ENCODE data around the gene UBE4B.

DNA sequence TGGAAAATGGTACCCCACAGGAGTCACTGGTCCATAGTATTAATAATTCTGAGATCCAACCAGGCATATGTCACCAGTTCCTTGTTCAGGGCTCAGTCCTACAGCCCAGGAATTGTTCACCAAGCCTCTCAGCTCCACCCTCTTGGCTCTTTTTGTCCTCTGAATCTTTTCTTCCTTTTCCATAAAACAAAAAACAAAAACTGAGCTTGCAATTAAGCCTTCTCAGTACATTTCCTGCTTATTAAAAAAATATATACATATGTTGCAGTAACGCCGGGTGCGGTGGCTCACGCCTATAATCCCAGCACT lies 154.2 kb downstream of the UBE4B start:
- TF ChIP-seq NFE2L2 (conservative IDR thresholded peaks at IDR 0.05; ENCODE audit: low read length) (no peak), ZFP36 (IDR thresholded peaks at IDR 0.05; ENCODE audit: borderline replicate concordance, partially characterized antibody) (no peak), CEBPB (IDR thresholded peaks at IDR 0.05) (no peak), HOXA7 (CRISPR knock-in tag; IDR thresholded peaks at IDR 0.05) (no peak), MAZ (IDR thresholded peaks at IDR 0.05; ENCODE audit: borderline replicate concordance, low read depth, low read length) (no peak)
- TF ChIP-seq, protein P1, sequence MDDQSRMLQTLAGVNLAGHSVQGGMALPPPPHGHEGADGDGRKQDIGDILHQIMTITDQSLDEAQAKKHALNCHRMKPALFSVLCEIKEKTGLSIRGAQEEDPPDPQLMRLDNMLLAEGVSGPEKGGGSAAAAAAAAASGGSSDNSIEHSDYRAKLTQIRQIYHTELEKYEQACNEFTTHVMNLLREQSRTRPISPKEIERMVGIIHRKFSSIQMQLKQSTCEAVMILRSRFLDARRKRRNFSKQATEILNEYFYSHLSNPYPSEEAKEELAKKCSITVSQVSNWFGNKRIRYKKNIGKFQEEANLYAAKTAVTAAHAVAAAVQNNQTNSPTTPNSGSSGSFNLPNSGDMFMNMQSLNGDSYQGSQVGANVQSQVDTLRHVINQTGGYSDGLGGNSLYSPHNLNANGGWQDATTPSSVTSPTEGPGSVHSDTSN (IDR thresholded peaks at IDR 0.05) = no peak
- TF ChIP-seq, protein P2, sequence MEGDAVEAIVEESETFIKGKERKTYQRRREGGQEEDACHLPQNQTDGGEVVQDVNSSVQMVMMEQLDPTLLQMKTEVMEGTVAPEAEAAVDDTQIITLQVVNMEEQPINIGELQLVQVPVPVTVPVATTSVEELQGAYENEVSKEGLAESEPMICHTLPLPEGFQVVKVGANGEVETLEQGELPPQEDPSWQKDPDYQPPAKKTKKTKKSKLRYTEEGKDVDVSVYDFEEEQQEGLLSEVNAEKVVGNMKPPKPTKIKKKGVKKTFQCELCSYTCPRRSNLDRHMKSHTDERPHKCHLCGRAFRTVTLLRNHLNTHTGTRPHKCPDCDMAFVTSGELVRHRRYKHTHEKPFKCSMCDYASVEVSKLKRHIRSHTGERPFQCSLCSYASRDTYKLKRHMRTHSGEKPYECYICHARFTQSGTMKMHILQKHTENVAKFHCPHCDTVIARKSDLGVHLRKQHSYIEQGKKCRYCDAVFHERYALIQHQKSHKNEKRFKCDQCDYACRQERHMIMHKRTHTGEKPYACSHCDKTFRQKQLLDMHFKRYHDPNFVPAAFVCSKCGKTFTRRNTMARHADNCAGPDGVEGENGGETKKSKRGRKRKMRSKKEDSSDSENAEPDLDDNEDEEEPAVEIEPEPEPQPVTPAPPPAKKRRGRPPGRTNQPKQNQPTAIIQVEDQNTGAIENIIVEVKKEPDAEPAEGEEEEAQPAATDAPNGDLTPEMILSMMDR (IDR thresholded peaks at IDR 0.05) = no peak
